K562 treated with DMSO at 1 percent for 48 hours (cell line): ENCODE data around the gene TRPV4. TPM values are rescaled to one million over a fixed set of nuclear protein-coding genes. Genes with fewer than 3 reads are reported as not detected.

Source experiments
- total RNA-seq: library from RNA; unstranded; fragments of 300-600 nt; gene quantifications from 2 replicates; pipeline ENCODE4 v1.2.3, GENCODE V29; 2022; ENCODE audit warnings: low replicate concordance; ENCODE audit errors: extremely low read depth

TRPV4 gene
- total RNA-seq = not detected in 2 replicates

GRCh38 chr12:109833307-109834189, at the start of gene TRPV4:
TSS of gene TRPV4 (minus strand) at chr12:109833398. CDS start at chr12:109814796, 18,602 bp downstream.

GRCh38 chr12:109880043-109880931, 47.1 kb upstream of the TRPV4 start, which contains the start of gene GLTP:
TSS of gene GLTP (minus strand) at chr12:109880541. CDS start at chr12:109880374, 167 bp downstream.

Other genes with a start within 250 kb of the TRPV4 start
- not detected in 2 replicates for gene FAM222A, start 119.6 kb downstream of the TRPV4 start, total RNA-seq
- gene GLTP, start 47.1 kb upstream of the TRPV4 start, total RNA-seq = not detected in 2 replicates
- gene TCHP, start 66.9 kb upstream of the TRPV4 start, total RNA-seq = not detected in 2 replicates
- not detected in 2 replicates for gene GIT2, start 163.0 kb upstream of the TRPV4 start, total RNA-seq
- gene ANKRD13A, start 166.0 kb upstream of the TRPV4 start, total RNA-seq = not detected in 2 replicates
- not detected in 2 replicates for gene C12orf76, start 215.1 kb upstream of the TRPV4 start, total RNA-seq